Memory B cell (primary cell): ENCODE data around the gene KLHL29.

Experiments used
- ATAC-seq: fragments of 150-1000 bp; cut with Tn5 transposase; 2 replicates; pipeline ENCODE4 v1.10.0; 2021; ENCODE audit warnings: low read depth, mild to moderate bottlenecking, moderate library complexity
- DNase-seq, 2 donors: peaks; one replicate each; pipeline ENCODE4 v3.0.0; 2022; ENCODE audit warnings: low spot score in 2 of 2
- H3K27ac Mint-ChIP-seq: one replicate; pipeline ENCODE4 v1.8.0; 2022; ENCODE audit warnings: mild to moderate bottlenecking, moderate library complexity, mixed read lengths
- H3K27me3 Mint-ChIP-seq: one replicate; pipeline ENCODE4 v1.8.0; 2022; ENCODE audit warnings: mixed read lengths
- H3K36me3 Mint-ChIP-seq: one replicate; pipeline ENCODE4 v1.8.0; 2022; ENCODE audit warnings: mild to moderate bottlenecking, mixed read lengths
- H3K4me1 Mint-ChIP-seq: one replicate; pipeline ENCODE4 v1.8.0; 2022; ENCODE audit warnings: mixed read lengths
- H3K4me3 Mint-ChIP-seq: one replicate; pipeline ENCODE4 v1.8.0; 2022; ENCODE audit warnings: mild to moderate bottlenecking, moderate library complexity, mixed read lengths
- H3K9me3 Mint-ChIP-seq: one replicate; pipeline ENCODE4 v1.8.0; 2022; ENCODE audit warnings: mixed read lengths

The KLHL29 gene

GRCh38 chr2:23614701-23615100 is 229.7 kb downstream of the KLHL29 start:
- H3K4me1 Mint-ChIP-seq: peaks cover 6% of the 10 kb centered on the region
- H3K36me3 Mint-ChIP-seq: peaks cover 5% of the 10 kb centered on the region
- no peak overlapping the region for H3K27ac Mint-ChIP-seq
- no peak overlapping the region for H3K4me3 Mint-ChIP-seq
- ATAC-seq (no peak), DNase-seq (no peak)
- H3K9me3 Mint-ChIP-seq: peaks cover 6% of the 10 kb centered on the region
- no peaks in the 10 kb centered on the region for H3K27me3 Mint-ChIP-seq

GRCh38 chr2:23615216-23616020 is 230.4 kb downstream of the KLHL29 start:
- Mint-ChIP-seq H3K9me3 (peaks cover 6% of the 10 kb centered on the region), H3K4me3 (no peak overlapping the region), H3K27me3 (no peaks in the 10 kb centered on the region), H3K27ac (no peak overlapping the region), H3K4me1 (peaks cover 6% of the 10 kb centered on the region), H3K36me3 (peaks cover 5% of the 10 kb centered on the region)
- no peak for DNase-seq
- no peak for ATAC-seq

GRCh38 chr2:23616630-23617029 is 231.7 kb downstream of the KLHL29 start:
- H3K4me1 Mint-ChIP-seq: peaks cover 6% of the 10 kb centered on the region
- ATAC-seq: no peak
- H3K27me3 Mint-ChIP-seq: no peaks in the 10 kb centered on the region
- DNase-seq: no peak
- peaks cover 4% of the 10 kb centered on the region for H3K9me3 Mint-ChIP-seq
- no peak overlapping the region for H3K4me3 Mint-ChIP-seq
- H3K36me3 Mint-ChIP-seq: peaks cover 5% of the 10 kb centered on the region
- H3K27ac Mint-ChIP-seq: no peak overlapping the region

- DNase-seq: no peak
- H3K4me3 Mint-ChIP-seq: no peak overlapping the region
- no peak overlapping the region for H3K27ac Mint-ChIP-seq
- no peak for ATAC-seq
- peaks cover 2% of the 10 kb centered on the region for H3K36me3 Mint-ChIP-seq
- H3K27me3 Mint-ChIP-seq: no peaks in the 10 kb centered on the region
- H3K4me1 Mint-ChIP-seq: peaks cover 6% of the 10 kb centered on the region
- H3K9me3 Mint-ChIP-seq: no peaks in the 10 kb centered on the region
These were observed 232.3 kb downstream of the KLHL29 start for GRCh38 chr2:23617167-23617810.

GRCh38 chr2:23617811-23618215 is 232.8 kb downstream of the KLHL29 start:
- H3K4me1 Mint-ChIP-seq: peaks cover 6% of the 10 kb centered on the region
- peaks cover 4% of the 10 kb centered on the region for H3K36me3 Mint-ChIP-seq
- H3K4me3 Mint-ChIP-seq: no peak overlapping the region
- H3K27me3 Mint-ChIP-seq: no peaks in the 10 kb centered on the region
- H3K9me3 Mint-ChIP-seq: no peaks in the 10 kb centered on the region
- ATAC-seq (no peak), DNase-seq (no peak)
- no peak overlapping the region for H3K27ac Mint-ChIP-seq

- ATAC-seq (no peak), DNase-seq (no peak)
- H3K9me3 Mint-ChIP-seq: peaks cover under 1% of the 10 kb centered on the region
- H3K4me3 Mint-ChIP-seq: no peak overlapping the region
- H3K36me3 Mint-ChIP-seq: peaks cover 4% of the 10 kb centered on the region
- no peak overlapping the region for H3K27ac Mint-ChIP-seq
- peaks cover 6% of the 10 kb centered on the region for H3K4me1 Mint-ChIP-seq
- no peaks in the 10 kb centered on the region for H3K27me3 Mint-ChIP-seq
These were observed 233.3 kb downstream of the KLHL29 start for GRCh38 chr2:23618265-23618664.

- DNase-seq: no peak
- Mint-ChIP-seq H3K27ac (no peak overlapping the region), H3K4me3 (no peak overlapping the region)
These were observed 234.0 kb downstream of the KLHL29 start for GRCh38 chr2:23618794-23619530.

GRCh38 chr2:23619941-23620340 is 235.0 kb downstream of the KLHL29 start:
- Mint-ChIP-seq H3K4me1 (no peaks in the 10 kb centered on the region), H3K4me3 (no peak overlapping the region), H3K36me3 (peaks cover 4% of the 10 kb centered on the region), H3K27ac (no peak overlapping the region), H3K9me3 (peaks cover 8% of the 10 kb centered on the region), H3K27me3 (no peaks in the 10 kb centered on the region)
- DNase-seq: no peak
- no peak for ATAC-seq

More at GRCh38 chr2:23618794-23619530, 234.0 kb downstream of the KLHL29 start:
- ATAC-seq: no peak
- H3K27me3 Mint-ChIP-seq: no peaks in the 10 kb centered on the region
- peaks cover 6% of the 10 kb centered on the region for H3K9me3 Mint-ChIP-seq
- peaks cover 4% of the 10 kb centered on the region for H3K36me3 Mint-ChIP-seq
- H3K4me1 Mint-ChIP-seq: peaks cover 6% of the 10 kb centered on the region

GRCh38 chr2:23620841-23621341 is 235.9 kb downstream of the KLHL29 start:
- peaks cover 10% of the 10 kb centered on the region for H3K9me3 Mint-ChIP-seq
- DNase-seq: no peak
- no peak for ATAC-seq
- H3K4me1 Mint-ChIP-seq: no peaks in the 10 kb centered on the region
- H3K27me3 Mint-ChIP-seq: no peaks in the 10 kb centered on the region
- H3K4me3 Mint-ChIP-seq: no peak overlapping the region
- H3K36me3 Mint-ChIP-seq: peaks cover 4% of the 10 kb centered on the region
- no peak overlapping the region for H3K27ac Mint-ChIP-seq

- ATAC-seq: no peak
- H3K27ac Mint-ChIP-seq: no peak overlapping the region
- H3K27me3 Mint-ChIP-seq: no peaks in the 10 kb centered on the region
- H3K36me3 Mint-ChIP-seq: peaks cover 4% of the 10 kb centered on the region
- no peak overlapping the region for H3K4me3 Mint-ChIP-seq
- H3K9me3 Mint-ChIP-seq: peaks cover 10% of the 10 kb centered on the region
- DNase-seq: no peak
- no peaks in the 10 kb centered on the region for H3K4me1 Mint-ChIP-seq
These were observed 236.6 kb downstream of the KLHL29 start for GRCh38 chr2:23621616-23622015.

GRCh38 chr2:23622466-23622865 is 237.5 kb downstream of the KLHL29 start:
- Mint-ChIP-seq H3K27ac (no peak overlapping the region), H3K27me3 (no peaks in the 10 kb centered on the region), H3K36me3 (peaks cover 4% of the 10 kb centered on the region), H3K4me1 (no peaks in the 10 kb centered on the region), H3K4me3 (no peak overlapping the region), H3K9me3 (peaks cover 10% of the 10 kb centered on the region)
- ATAC-seq (no peak), DNase-seq (no peak)

GRCh38 chr2:23622966-23623675 is 238.1 kb downstream of the KLHL29 start:
- H3K4me1 Mint-ChIP-seq: no peaks in the 10 kb centered on the region
- peaks cover 10% of the 10 kb centered on the region for H3K9me3 Mint-ChIP-seq
- H3K27me3 Mint-ChIP-seq: no peaks in the 10 kb centered on the region
- H3K4me3 Mint-ChIP-seq: no peak overlapping the region
- H3K27ac Mint-ChIP-seq: no peak overlapping the region
- H3K36me3 Mint-ChIP-seq: peaks cover 4% of the 10 kb centered on the region
- ATAC-seq (no peak), DNase-seq (no peak)

GRCh38 chr2:23624378-23624777 is 239.4 kb downstream of the KLHL29 start:
- DNase-seq: no peak
- H3K4me1 Mint-ChIP-seq: no peaks in the 10 kb centered on the region
- H3K36me3 Mint-ChIP-seq: peaks cover 4% of the 10 kb centered on the region
- H3K27ac Mint-ChIP-seq: no peak overlapping the region
- H3K27me3 Mint-ChIP-seq: no peaks in the 10 kb centered on the region
- peaks cover 10% of the 10 kb centered on the region for H3K9me3 Mint-ChIP-seq
- H3K4me3 Mint-ChIP-seq: no peak overlapping the region
- ATAC-seq: no peak
